AG04449 (cell line): ENCODE data around the gene GABRB2.

Experiments
- CTCF ChIA-PET: fragments of 350-600 bp; formaldehyde crosslinking; extraction: SDS; loops from one replicate; lab custom pipeline; 2021; ENCODE audit warnings: antibody characterized with exemption; lab: Yijun Ruan, JAX
- POLR2A ChIA-PET: fragments of 400-600, 350-600 bp; formaldehyde crosslinking; extraction: SDS; loops from one replicate; lab custom pipeline; 2020; ENCODE audit warnings: antibody characterized with exemption, inconsistent platforms; lab: Yijun Ruan, JAX
- DNase-seq: peaks from one replicate; pipeline ENCODE4 v3.0.0-alpha.2; 2010; ENCODE audit warnings: low read depth, low spot score
- H3K4me3 ChIP-seq: 2 replicates; pipeline ENCODE4 v1.5.1; 2011; ENCODE audit warnings: low read depth, mild to moderate bottlenecking, control low read depth, low read length
- CTCF ChIP-seq: IDR thresholded peaks from one replicate; pipeline ENCODE4 v1.5.1; 2011; ENCODE audit warnings: mild to moderate bottlenecking, moderate library complexity, low read length, control low read depth, inconsistent platforms; ENCODE audit not compliant: insufficient read depth; ENCODE audit errors: missing control alignments

Gene GABRB2

GRCh38 chr5:161380486-161380885 lies 166.0 kb downstream of the GABRB2 start:
- no peak overlapping the region for H3K4me3 ChIP-seq
- POLR2A ChIA-PET: no interaction called here

GRCh38 chr5:161378701-161379100 lies 167.8 kb downstream of the GABRB2 start:
- POLR2A ChIA-PET: no interaction called here
- no peak overlapping the region for H3K4me3 ChIP-seq
- CTCF ChIA-PET: no interaction called here
- DNase-seq: no peak
- TF ChIP-seq CTCF: no peak

More at GRCh38 chr5:161380486-161380885, 166.0 kb downstream of the GABRB2 start:
- no peak for DNase-seq
- CTCF ChIA-PET: no interaction called here
- TF ChIP-seq CTCF: no peak

- no peak for DNase-seq
- ChIA-PET POLR2A (no interaction called here), CTCF (no interaction called here)
- H3K4me3 ChIP-seq: no peak overlapping the region
- TF ChIP-seq CTCF: no peak
These were observed 170.5 kb downstream of the GABRB2 start for GRCh38 chr5:161376034-161376433.

- POLR2A ChIA-PET: no interaction called here
- CTCF ChIA-PET: no interaction called here
- no peak for TF ChIP-seq CTCF
- no peak overlapping the region for H3K4me3 ChIP-seq
- DNase-seq: no peak
These were observed 173.2 kb downstream of the GABRB2 start for GRCh38 chr5:161373345-161373707.

- ChIA-PET CTCF (no interaction called here), POLR2A (no interaction called here)
- TF ChIP-seq CTCF: no peak
- H3K4me3 ChIP-seq: no peak overlapping the region
- no peak for DNase-seq
These were observed 173.7 kb downstream of the GABRB2 start for GRCh38 chr5:161372682-161373344.

GRCh38 chr5:161369022-161369421 lies 177.5 kb downstream of the GABRB2 start:
- H3K4me3 ChIP-seq: no peak overlapping the region
- DNase-seq: no peak
- CTCF ChIA-PET: no interaction called here
- POLR2A ChIA-PET: no interaction called here
- TF ChIP-seq CTCF: no peak
